ENCODE data around the gene LAMB3.

The LAMB3 gene

DNA sequence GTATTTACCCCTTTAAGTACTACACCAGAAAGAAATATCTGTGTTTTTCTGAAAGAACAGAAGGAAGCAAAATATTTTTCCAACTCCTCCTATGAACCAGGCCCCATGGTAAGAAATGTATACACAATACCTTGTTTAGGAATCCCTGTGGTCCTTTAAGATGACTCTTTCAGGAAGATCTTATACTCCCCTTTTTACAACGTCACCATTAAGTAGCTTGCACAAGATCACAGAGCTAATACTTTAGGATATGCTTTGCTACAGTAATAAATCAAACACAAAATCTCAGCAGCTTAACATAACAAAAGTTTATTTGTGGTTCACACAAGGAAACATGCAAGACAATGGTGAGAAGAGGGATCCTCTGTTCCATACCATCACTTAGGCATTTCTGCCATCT, 8.8 kb upstream of the LAMB3 start:
- DNase-seq (ENCODE audit: low read depth in 3 of 3), result no peak

DNA sequence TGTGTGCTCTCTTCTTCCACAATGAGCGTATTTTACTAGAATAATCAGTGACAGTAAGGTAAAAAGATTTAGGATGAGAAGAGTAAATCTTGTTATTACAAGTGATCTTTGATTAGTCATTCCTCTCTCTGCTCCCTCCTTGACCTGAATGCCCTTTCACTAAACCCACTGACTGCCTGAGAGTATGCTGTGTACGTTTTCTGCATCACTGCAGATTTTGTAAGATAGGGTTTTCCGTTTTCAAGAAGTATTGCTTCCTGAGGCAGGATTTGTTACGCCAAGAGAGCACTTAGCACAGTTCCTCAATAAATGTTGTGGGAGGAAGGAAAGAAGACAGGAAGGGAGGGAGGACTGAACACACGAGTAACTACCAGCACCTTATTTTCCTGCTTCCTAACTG, 7.7 kb upstream of the LAMB3 start:
- no peak for DNase-seq (ENCODE audit: low read depth in 3 of 3)

DNA sequence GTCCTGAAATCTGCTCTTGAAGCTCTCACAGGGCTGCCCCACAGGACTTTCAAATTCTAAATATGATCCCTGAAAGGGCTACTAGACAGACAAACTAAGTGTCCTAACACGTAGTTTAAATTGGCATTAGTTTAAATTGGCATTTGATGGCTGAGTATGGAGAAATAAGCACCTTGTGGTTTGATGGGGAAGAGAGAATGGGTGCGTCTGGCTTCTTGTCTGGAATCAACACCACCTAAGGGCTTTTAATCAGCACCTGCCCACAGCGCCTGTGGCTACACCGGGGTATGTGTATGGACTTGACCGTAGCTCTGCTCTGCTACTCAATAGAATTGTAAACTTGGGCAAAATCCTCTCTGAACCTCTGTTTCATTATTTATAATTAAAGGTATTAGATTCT, 5.7 kb upstream of the LAMB3 start:
- DNase-seq (ENCODE audit: low read depth in 3 of 3), result no peak

DNA sequence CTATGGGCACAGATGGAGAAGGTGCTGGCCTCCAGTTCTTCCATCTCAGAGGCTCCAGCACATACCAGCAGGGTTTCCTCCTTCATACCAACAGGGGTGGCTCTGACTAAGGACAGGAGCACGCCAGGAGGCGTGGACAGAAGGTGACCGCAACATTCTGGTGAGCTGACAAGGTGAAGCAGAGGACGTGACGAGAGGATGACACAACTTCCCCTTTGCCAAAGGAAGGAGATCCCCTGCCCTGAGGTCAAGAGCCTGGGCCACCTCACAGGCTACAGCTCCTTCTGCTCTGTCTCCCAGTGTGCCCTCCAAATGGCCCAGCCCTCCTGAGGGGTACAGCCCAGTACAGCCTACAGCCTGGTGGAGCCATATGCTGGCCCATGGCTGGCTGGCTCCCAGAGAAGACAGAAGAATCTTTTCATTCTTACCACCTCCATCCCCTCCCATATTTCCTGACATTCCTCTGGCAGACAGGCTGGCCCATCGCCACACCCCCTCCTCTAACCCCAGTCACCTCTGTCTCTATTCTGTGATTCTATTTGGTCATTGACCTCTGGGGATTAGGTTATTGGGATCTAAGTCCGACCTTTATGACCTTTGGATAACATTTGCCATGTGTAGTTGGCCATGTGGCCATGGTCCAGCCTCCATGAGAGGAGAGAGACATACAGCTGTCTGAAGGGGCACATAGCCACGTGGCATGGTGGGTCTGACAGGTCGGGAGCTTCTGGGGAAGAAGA, 5.1 kb upstream of the LAMB3 start:
- no peak for DNase-seq (ENCODE audit: low read depth in 3 of 3)

DNA sequence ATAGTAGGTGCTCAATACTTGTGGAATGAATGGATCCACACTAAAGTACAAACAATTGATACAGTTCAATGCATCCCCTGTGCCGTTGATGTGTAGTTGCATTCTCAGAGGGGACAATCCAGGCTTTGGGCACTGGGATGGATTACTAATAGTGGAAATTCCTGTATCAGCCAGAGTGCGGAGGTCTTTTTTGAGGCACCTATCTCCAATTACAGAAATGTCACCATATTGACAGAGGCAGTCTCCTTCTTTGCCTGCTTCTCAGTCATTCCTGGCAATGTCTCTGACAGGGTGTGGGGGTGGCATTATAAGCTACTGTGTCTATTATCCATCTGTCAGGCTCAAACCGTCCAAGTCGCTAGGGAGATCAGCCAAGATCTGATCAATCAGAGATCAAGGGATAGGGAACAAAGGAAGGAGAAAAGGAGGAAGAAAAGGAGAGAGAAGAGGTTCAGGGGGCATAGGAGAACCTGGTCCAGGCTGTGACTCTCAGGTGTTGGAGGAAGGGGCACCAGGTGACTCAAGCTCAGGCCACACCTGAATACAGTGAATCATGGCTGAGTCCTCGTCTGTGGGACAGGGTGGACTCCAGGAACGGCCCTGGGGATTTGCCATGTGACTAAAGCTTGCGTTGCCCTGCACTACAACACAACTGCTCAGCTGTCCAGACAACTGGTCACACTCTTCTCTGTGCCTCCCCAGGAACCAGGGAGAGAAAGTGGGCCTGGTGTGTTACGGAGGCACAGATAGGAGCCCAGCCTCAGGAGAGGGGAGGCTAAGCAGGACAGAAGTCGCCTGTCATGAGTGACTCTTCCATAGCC, 3.4 kb upstream of the LAMB3 start:
- DNase-seq (ENCODE audit: low read depth in 3 of 3), result no peak

DNA sequence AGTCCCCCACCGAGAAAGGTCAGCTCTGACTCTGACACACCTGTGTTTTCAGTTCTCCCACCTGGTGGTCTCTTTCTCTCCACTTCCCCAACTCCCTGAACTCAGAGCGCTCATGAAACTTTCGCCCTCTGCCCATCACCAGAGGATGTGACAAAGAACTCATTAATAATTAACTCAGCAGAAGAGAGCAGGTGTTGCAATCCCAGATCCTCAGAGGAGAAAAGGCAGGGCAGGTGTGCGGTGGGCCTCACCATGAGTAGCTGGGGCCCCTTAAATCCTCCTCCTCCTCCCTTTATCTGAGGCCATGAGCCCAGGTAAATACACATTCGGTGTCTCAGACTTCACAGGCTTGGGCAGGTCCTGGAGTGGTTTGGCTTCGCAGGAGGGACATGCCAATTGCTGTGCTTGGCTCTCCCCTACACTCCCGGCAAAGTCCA, 1.7 kb upstream of the LAMB3 start:
- DNase-seq (ENCODE audit: low read depth in 3 of 3), result no peak

DNA sequence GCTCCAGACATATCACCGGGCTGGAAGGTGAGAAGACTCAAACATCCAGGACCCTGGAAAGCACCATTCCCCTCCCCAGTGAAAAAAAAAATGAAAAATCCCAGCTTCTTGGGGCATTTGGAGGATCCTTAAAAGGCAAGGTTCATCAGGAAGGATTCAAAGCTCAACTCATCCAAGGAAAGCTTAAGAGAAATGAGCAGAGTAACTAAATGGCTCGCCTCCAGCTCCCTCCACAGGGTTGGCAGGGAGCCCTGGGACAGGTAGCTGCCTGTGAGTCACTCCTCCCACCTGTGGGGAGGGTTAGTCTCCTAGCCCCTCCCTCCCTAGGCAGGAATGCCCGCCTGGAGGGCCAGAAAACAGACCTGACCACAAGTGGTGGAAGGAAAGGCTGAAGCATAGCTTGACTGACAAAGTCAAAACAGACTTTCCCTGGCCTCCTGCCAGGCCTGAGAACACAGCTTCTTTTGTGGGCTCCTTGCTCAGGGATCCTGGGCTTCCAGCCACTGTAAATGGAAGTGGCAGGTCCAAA, 712 bp upstream of the LAMB3 start:
- peak in 2 of 3 experiments; percentile 17 to 65 for DNase-seq (ENCODE audit: low read depth in 3 of 3)

DNA sequence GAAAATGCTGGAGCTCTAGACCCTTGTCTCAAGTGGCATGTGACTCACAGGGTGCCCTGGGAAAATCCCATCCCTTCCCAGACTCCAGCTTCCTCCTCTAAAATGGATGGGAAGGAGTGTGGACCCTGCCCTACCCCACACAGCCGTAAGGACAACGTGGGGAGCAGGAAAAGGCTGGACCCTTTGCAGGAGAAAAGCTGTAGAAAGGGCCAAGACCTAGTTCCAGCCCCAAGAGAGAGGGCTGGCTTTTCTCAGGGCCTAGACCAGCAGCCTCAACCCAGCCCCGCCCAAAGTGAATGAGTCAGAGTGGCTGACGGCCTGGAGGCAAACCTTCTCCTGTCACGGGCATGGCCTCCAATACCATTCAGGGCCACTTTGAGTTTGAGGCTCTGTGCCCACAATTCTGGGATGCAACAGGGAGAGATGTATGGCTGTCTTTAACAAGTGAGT, 1.1 kb downstream of the LAMB3 start:
- DNase-seq (ENCODE audit: low read depth in 3 of 3), result peak; percentile 17 to 70 (median 29)

DNA sequence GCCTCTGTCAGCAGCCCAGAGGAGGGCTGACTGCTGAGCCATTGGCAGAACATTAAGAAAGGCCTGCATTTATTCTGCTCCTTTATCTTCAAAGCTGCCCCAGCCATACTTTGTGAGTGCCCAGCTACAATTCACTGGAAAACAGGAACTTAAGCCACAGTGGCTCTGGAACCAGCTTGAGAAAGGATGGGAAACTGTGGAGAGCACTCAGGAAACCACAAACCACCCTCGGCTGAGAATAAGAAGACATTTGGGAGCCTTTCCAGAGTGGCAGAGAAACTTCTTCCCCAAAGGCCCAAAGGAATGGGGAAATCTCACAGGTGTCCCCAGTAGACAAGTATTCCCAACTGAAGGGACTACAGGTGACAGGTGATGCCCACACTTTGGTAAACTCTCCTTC, 1.8 kb downstream of the LAMB3 start:
- no peak for DNase-seq (ENCODE audit: low read depth in 3 of 3)

DNA sequence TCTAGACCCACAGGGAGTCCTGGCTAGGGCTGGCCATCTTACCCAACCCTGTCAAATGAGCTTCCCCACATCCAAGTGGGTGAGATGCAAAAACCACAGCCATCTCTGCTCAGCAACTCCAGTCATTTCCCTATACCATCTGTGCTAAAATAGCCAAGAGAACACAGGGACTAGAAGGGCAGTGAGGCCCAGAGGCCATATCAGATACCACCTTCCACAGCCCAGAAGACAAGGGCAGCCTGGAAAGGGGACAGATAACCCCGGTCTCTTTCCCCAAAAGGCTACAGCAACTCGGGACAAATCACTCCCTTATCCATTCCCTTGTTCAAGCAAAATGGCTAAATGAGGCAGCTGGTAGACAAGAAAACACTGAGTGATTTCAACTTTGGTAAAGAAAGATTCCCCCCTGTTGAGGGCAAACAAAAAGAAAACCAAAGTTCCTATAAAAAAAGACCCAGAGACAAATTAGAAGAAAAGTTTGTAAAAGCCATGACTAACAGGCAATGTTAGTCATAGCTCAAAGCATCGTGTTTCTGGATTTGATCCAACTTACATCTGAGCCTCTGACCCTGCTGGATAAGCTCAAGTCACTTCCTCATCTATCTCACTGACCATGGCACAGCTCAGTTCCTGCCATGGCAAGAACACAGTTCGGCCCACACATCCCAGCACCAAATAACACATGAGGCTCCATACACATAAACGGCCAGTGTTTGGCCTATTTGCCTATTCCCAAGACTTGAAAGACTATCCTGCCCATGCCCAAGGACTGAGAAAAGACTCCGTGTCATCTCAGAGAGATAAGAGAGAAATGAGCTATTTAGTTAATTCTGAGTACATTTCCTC, 3.1 kb downstream of the LAMB3 start:
- DNase-seq (ENCODE audit: low read depth in 3 of 3), result no peak

DNA sequence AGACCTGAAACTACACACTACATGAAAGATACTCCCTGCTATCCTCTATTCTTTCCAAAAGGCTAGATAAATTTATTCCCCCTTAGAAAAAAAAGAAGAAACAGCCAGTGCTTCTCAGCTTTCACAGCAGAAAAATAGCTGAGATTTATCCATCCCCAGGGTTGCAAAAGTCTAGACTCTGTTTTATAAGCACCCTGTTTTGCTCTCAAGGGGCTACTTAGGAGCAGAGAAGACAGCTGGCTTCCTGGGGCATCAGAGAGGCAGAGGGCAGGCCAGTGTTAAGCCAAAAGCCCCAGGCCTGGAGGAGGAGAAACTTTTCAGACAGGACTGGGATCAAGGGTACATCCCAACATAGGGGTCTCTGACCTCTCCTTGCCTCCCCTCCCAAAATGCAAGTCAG, 3.9 kb downstream of the LAMB3 start:
- DNase-seq (ENCODE audit: low read depth in 3 of 3), result no peak

DNA sequence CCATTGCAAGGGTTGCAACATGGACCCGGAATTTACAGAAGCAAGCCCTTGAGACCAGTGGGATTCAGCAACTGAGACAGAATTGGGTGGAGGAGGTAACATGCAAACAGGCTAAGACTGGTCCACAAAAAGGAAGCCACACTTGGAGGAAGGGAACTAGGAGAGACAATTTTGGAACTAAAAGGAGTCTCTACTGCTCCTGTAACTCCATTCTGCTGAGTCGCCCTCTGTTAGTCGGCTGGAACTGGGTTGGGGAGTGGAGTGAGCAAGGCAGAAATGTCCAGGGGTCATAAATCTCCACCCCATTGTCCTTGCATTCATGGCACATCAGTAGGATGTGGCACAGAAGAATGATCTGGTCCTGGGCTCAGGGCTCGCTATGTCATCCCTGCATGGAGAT, 5.1 kb downstream of the LAMB3 start:
- no peak for DNase-seq (ENCODE audit: low read depth in 3 of 3)

DNA sequence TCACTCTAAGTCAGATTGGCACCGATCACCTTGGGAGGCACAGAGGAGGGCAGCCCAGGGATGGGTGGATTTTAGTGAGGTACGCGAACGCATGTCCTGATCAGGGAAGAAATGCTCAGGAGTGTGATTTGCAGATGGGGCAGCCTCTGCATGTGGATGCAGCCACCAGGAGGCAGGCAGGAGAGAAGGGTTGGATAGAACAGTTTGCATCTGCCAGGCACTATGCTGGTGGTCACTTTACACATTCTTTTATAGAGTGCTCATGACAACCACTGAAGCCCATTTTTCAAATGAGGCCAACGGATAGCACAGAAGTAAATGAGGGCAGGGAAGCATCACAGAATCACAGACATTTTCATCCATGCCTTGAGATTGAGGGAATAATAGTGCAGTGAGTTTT, 5.7 kb downstream of the LAMB3 start:
- no peak for DNase-seq (ENCODE audit: low read depth in 3 of 3)

DNA sequence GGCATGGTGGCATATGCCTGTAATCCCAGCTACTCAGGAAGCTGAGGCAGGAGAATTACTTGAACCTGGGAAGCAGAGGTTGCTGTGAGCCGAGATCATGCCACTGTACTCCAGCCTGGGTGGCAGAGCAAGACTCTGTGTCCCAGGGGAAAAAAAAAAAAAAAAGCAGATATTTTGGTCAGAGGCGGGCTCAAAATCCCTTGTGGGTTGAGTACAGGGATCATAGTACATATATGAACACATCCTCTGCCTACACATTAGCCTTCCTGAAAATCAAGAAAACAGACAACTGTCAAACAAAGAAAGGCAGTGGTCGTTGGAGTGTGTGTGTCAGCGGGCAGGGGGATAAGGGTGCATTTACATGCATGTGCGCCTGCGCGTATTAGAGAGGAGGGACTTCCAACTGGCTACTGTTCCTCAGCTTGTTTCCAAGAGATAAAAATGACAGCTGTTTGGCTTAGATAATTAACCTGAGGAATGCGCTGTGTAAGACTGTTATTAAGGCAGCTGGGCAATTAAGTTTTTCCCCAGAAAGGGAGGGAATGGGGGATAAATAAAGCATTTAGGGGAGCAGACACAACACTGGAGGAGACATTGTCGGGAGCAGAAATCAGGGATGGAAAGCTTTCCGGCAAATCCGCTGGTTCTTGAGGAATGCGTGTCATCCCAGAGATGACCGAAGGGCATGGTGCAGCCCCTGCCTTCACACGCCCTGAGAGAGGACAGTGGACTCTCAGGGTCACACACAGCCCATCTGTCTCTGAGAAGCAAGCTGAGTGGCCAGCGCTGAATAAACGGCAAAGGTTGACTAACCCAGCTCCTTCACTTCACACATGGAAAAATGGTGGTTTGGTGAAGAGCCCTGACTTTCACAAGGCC, 6.4 kb downstream of the LAMB3 start:
- no peak for DNase-seq (ENCODE audit: low read depth in 3 of 3)

DNA sequence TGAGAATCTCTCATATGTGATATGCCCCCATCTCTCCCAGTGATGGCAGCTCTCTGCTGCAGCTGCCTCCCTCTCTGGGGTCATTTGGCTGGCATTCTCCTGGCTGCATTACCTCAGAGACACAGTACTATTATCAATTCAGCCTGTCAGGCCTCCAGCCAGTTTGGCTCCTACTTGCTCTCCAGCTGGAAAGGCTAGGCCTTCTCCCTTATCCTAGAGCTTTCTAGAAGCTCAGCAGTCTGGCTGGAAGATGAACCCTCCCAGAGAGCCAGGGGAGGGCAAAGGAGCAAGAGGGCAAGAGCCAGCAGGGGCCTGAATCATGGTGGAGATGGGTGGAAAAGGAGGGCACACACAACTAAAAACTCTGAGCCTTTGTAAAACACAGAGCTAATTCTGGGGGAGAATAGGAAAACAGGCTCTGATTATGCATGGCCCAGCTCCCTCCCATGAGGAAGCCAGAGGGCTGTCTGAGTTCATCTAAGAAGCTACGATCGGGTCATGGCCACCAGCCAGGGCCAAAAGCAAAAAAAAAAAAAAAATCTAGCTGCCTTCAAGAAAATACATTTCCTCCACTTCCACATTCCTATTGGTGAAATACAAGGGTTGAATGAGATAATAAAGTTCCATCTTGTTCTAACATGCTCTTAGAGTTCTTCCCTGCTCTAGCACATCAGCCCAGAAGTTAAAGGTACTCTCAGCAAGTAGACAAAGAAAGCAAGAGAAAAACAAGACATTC, 8.8 kb downstream of the LAMB3 start:
- no peak for DNase-seq (ENCODE audit: low read depth in 3 of 3)

DNA sequence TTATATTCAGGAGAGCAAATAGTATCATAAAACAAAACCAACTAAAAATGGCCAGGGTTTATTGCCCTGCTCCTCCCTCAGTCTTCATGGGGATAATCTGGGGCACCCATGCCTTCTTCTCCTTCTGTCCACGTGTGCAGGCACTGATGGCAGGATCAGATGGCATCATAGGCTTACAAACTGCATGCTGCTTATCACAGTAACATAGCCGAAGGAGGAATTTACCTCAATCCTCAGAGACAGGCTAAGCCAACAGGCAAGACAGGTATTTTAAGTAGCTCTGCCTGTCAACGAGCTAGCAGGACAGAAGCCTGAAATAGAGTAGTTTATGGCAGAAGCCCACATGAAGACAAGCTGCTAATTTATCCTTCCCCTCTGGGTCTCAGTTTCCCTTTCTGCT, 9.4 kb downstream of the LAMB3 start:
- no peak for DNase-seq (ENCODE audit: low read depth in 3 of 3)

DNA sequence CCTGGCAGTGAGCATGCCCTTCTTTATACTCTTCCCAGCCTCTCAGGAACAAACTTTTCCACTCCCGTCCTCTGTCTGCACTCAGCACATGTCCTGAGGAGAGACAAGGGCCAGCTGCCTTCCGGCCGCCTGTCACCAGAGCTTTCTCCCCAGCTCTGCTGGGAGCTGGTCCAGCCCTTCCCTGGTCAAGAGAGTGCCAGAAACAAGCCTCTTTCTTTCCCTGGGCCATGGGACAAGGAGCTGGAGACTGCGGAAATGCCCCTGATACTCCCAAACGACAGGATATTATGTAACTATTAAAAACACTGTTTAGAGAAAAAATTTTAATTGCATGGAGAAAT, 10.4 kb downstream of the LAMB3 start:
- DNase-seq (ENCODE audit: low read depth in 3 of 3), result no peak

DNA sequence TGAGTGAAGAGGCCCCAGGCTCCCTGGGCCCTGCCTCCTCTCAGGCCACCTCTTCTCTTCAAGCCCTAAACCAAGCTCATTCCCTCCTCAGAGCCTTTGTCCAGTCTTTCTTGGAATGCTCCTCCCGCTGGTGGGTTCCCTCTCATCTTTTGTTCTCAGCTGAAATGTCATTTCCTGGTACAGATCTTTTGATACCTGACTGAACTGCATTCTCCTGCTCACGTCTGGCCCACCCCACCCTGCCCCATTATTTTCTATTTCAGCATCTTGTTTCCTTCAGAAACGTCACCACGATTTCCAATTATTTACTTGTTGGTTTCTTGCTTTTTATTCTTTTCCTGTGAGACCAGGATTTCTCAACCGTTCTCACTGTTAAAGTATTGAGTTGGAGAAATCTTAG, 16.4 kb downstream of the LAMB3 start:
- no peak for DNase-seq (ENCODE audit: low read depth in 3 of 3)

DNA sequence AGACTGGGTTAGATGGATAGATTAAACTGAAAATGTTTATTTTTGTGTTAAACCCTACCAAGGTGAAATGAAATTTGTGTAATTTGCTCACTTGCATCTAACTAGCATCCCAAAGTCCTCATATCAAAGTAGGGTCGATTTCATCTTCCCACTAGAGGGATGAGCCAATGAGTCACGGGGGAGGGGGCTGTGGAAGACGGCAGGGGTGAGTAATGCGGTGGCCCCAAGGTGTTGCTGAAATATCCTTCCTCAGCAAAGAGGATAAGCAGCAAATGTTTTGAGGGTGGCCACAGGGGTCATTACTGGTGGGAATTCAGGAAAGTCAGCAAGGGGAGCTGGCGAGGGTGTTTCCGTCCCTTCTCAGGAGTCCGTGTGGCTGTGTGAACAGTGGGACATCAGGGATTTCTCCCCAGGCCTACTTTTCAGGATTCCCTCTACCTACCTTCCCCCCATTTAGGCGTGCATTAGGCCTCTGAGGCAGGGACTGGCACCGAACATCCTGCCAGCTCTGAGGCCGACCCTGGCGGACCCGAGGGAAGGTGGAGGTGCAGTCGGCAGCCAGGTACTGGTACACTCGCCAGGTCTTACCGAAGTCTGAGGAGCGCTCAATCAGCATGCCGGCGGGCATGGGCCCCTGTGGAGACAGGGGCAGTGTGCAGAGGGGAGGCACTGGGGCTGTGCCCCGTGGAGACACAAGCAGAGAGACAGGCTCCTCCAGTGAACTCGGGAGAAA, 18.1 kb downstream of the LAMB3 start:
- DNase-seq (ENCODE audit: low read depth in 3 of 3), result no peak
